H1 (cell line): ENCODE results near the gene UBE4B. TPM values are rescaled to one million over a fixed set of nuclear protein-coding genes. Genes with fewer than 3 reads are reported as not detected.

Experiments used
- ASH2L ChIP-seq: fragments of 200-600, 300-600 bp; sonication (generic); IDR thresholded peaks from one replicate; pipeline ENCODE4 v1.7.1; 2017; ENCODE audit warnings: low read length
- CBX8 ChIP-seq: fragments of 300-800, 300-1000 bp; sonication (generic); IDR thresholded peaks from 2 replicates; pipeline ENCODE4 v1.7.1; 2016; ENCODE audit warnings: low read depth, low read length, borderline replicate concordance
- KDM4A ChIP-seq: IDR thresholded peaks from one replicate; pipeline ENCODE4 v1.7.1; 2012; ENCODE audit warnings: low read depth, mild to moderate bottlenecking, moderate library complexity, low read length, inconsistent platforms; ENCODE audit not compliant: severe bottlenecking
- POU5F1 ChIP-seq: IDR thresholded peaks from 2 replicates; pipeline ENCODE4 v1.6.1; 2011; ENCODE audit warnings: low read depth, mild to moderate bottlenecking, low read length, moderate library complexity
- RAD21 ChIP-seq, 2 experiments: IDR thresholded peaks in 1 of 2; conservative IDR thresholded peaks in 1 of 2; 2 replicates each; pipeline ENCODE4 v1.6.1; 2011; ENCODE audit warnings: low read depth in 2 of 2, low read length in 2 of 2, improper control_type of control experiment in 1 of 2, inconsistent platforms in 1 of 2, mild to moderate bottlenecking in 1 of 2, moderate library complexity in 1 of 2
- polyA plus RNA-seq, 7 experiments: library from polyadenylated mRNA; depleted of rRNA in 3 of 7; stranded (reverse) in 5 of 7; unstranded in 2 of 7; fragments of >200 nt in 5 of 7; fragments of 200-250 nt in 2 of 7; gene quantifications; 1 replicate in 5 of 7; 2 replicates in 1 of 7; 4 replicates in 1 of 7; pipeline versions ENCODE4 v1.2.1 to v1.2.3, GENCODE V29; 2011 to 2013; ENCODE audit warnings: missing spikeins in 2 of 7, mixed read lengths in 2 of 7
- total RNA-seq: library from RNA; stranded (reverse); fragmentation: NEBNext Ultra II Directional; extraction: Animal tissue kit (Norgen Biotek cat#: 25700); gene quantifications from 2 replicates; pipeline ENCODE4 v1.2.1, GENCODE V29; 2021

Gene UBE4B
- total and polyA plus RNA-seq, 2 of the 8 experiments (the other 6 are each of a cell fraction or from before 2014, with no cell fraction given), result 24.5 to 90.1 TPM

DNA sequence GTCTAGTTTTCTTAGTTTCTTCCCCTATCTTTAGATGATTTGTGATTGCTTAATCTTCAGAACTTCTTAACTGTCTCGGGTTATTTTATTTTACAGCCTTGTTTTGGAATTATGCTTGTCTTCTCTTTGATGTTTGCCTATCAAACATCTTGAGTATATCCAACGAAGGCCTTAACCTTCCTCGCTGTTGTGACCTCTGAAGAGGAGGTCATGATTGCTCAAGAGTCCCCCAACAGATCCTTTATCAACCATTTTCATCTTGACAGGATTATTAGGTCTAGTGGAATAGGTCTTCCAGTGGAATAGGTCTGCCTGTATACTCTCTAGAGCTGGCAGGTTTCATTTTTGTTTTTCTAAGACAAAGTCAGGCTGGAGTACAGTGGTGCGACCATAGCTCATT is 45.7 kb downstream of the UBE4B start (continued):
- TF ChIP-seq KDM4A, result no peak
- TF ChIP-seq CBX8, result no peak
- TF ChIP-seq POU5F1, result no peak
- no peak for TF ChIP-seq RAD21 (IDR thresholded peaks at IDR 0.05 in 1 of 2, conservative IDR thresholded peaks at IDR 0.05 in 1 of 2; ENCODE audit: low read depth in 2 of 2, low read length in 2 of 2)
- no peak for TF ChIP-seq ASH2L
- TF ChIP-seq, all 59 proteins: peak for 0
